HG03196 (cell line): Measurements from ENCODE around the gene PRPF31.
A peak's percentile ranks its signal among the peaks of the same experiment; 100 is the strongest.
"Not testable (repeated sequence)": the region's sequence is repeated elsewhere in the genome, so short reads cannot be mapped to it uniquely, and the experiment has no call there.

Experiments
- ATAC-seq: cut with Tn5 transposase; IDR thresholded peaks from one replicate; pipeline ENCODE4 v1.9.1; 2021; ENCODE audit not compliant: unreplicated experiment

Gene PRPF31

GRCh38 chr19:54115109-54116063 lies at the start of gene PRPF31, which contains the start of gene TFPT:
TSS of gene PRPF31 (plus strand) at chr19:54115754. CDS start at chr19:54118279, 2,525 bp downstream.
TSS of gene TFPT (minus strand) at chr19:54115657. CDS start at chr19:54115269, 388 bp downstream.
- ATAC-seq: peak; percentile 74

GRCh38 chr19:54069470-54069869 lies 46.1 kb upstream of the PRPF31 start:
- no peak for ATAC-seq

GRCh38 chr19:54073829-54074228 lies 41.7 kb upstream of the PRPF31 start:
- no peak for ATAC-seq

- no peak for ATAC-seq
These were observed 40.7 kb upstream of the PRPF31 start for GRCh38 chr19:54074851-54075250.

- ATAC-seq: no peak
These were observed 38.2 kb upstream of the PRPF31 start for GRCh38 chr19:54077334-54077733.

- no peak for ATAC-seq
These were observed 34.5 kb upstream of the PRPF31 start, which contains the start of gene TARM1 for GRCh38 chr19:54081032-54081431. TSS of gene TARM1 (minus strand) at chr19:54081365. CDS start at chr19:54081340, 25 bp downstream.

- no peak for ATAC-seq
These were observed 31.1 kb upstream of the PRPF31 start for GRCh38 chr19:54084410-54084809.

- ATAC-seq: no peak
These were observed 21.0 kb upstream of the PRPF31 start for GRCh38 chr19:54094426-54095000.

- no peak for ATAC-seq
These were observed 20.3 kb upstream of the PRPF31 start for GRCh38 chr19:54095136-54095858.

- not testable (repeated sequence) for ATAC-seq
These were observed 19.5 kb upstream of the PRPF31 start for GRCh38 chr19:54095859-54096616.

- no peak for ATAC-seq
These were observed 18.9 kb upstream of the PRPF31 start for GRCh38 chr19:54096617-54097106.

GRCh38 chr19:54099190-54099902 lies 16.2 kb upstream of the PRPF31 start:
- no peak for ATAC-seq

- ATAC-seq: not testable (repeated sequence)
These were observed 15.7 kb upstream of the PRPF31 start for GRCh38 chr19:54099903-54100255.

GRCh38 chr19:54100561-54100960 lies 15.0 kb upstream of the PRPF31 start, which contains the start of gene OSCAR:
TSS of gene OSCAR (minus strand) at chr19:54100803. CDS start at chr19:54100792, 11 bp downstream.
- no peak for ATAC-seq

- ATAC-seq: peak; percentile 93
These were observed 13.0 kb upstream of the PRPF31 start, which contains the start of gene NDUFA3 for GRCh38 chr19:54102421-54103169. TSS of gene NDUFA3 (plus strand) at chr19:54102855. CDS start at chr19:54102879, 24 bp downstream.

- ATAC-seq: no peak
These were observed 10.4 kb upstream of the PRPF31 start for GRCh38 chr19:54104998-54105715.

- ATAC-seq: no peak
These were observed 9.8 kb upstream of the PRPF31 start for GRCh38 chr19:54105796-54106195.

GRCh38 chr19:54106716-54107115 lies 8.8 kb upstream of the PRPF31 start:
- no peak for ATAC-seq
